Trophoblast cell (in vitro differentiated cells and primary cell): Measurements from ENCODE around the gene IL33.

Experiments
- DNase-seq, 2 donors: peaks; one replicate each; pipeline ENCODE4 v3.0.0-alpha.2; 2016
- H2AFZ ChIP-seq: 2 replicates; pipeline ENCODE4 v1.6.1; 2013; ENCODE audit warnings: low read length, moderate library complexity, mild to moderate bottlenecking; ENCODE audit not compliant: insufficient read depth, poor library complexity
- H2AK5ac ChIP-seq: 2 replicates; pipeline ENCODE4 v1.6.1; 2013; ENCODE audit warnings: mild to moderate bottlenecking, low read length
- H2BK120ac ChIP-seq: 2 replicates; pipeline ENCODE4 v1.6.1; 2013; ENCODE audit warnings: low read length, mild to moderate bottlenecking, moderate library complexity; ENCODE audit not compliant: insufficient read depth, poor library complexity
- H2BK12ac ChIP-seq: 2 replicates; pipeline ENCODE4 v1.6.1; 2013; ENCODE audit warnings: mild to moderate bottlenecking, low read length, moderate library complexity
- H2BK5ac ChIP-seq: 2 replicates; pipeline ENCODE4 v1.6.1; 2013; ENCODE audit warnings: low read length, low read depth, moderate library complexity, mild to moderate bottlenecking; ENCODE audit not compliant: poor library complexity
- H3K14ac ChIP-seq: 2 replicates; pipeline ENCODE4 v1.6.1; 2013; ENCODE audit warnings: mild to moderate bottlenecking, low read length
- H3K18ac ChIP-seq: 2 replicates; pipeline ENCODE4 v1.6.1; 2013; ENCODE audit warnings: mild to moderate bottlenecking, low read length
- H3K23ac ChIP-seq: 2 replicates; pipeline ENCODE4 v1.6.1; 2013; ENCODE audit warnings: low read length
- H3K27ac ChIP-seq: 2 replicates; pipeline ENCODE4 v1.5.1; 2013; ENCODE audit warnings: low read depth, mild to moderate bottlenecking, inconsistent platforms, low read length, moderate library complexity
- H3K27me3 ChIP-seq: 2 replicates; pipeline ENCODE4 v1.6.1; 2013; ENCODE audit warnings: inconsistent platforms, mild to moderate bottlenecking, low read length, moderate library complexity; ENCODE audit not compliant: insufficient read depth
- H3K36me3 ChIP-seq, 2 experiments: 1 replicate in 1 of 2; 2 replicates in 1 of 2; pipeline ENCODE4 v1.6.1; 2013; ENCODE audit warnings: low read length in 2 of 2, mild to moderate bottlenecking in 2 of 2, moderate library complexity in 1 of 2; ENCODE audit not compliant: insufficient read depth in 2 of 2, control insufficient read depth in 1 of 2
- H3K4ac ChIP-seq: 2 replicates; pipeline ENCODE4 v1.6.1; 2013; ENCODE audit warnings: low read depth, mild to moderate bottlenecking, low read length, moderate library complexity
- H3K4me1 ChIP-seq, 2 experiments: 1 replicate in 1 of 2; 2 replicates in 1 of 2; pipeline ENCODE4 v1.6.1; 2013; ENCODE audit warnings: low read length in 2 of 2, mild to moderate bottlenecking in 2 of 2, moderate library complexity in 1 of 2; ENCODE audit not compliant: insufficient read depth in 2 of 2, control insufficient read depth in 1 of 2
- H3K4me2 ChIP-seq: 2 replicates; pipeline ENCODE4 v1.6.1; 2013; ENCODE audit warnings: inconsistent platforms, mild to moderate bottlenecking, low read length, moderate library complexity
- H3K4me3 ChIP-seq: 2 replicates; pipeline ENCODE4 v1.5.1; 2013; ENCODE audit warnings: mild to moderate bottlenecking, low read depth, low read length, inconsistent platforms
- H3K79me1 ChIP-seq: one replicate; pipeline ENCODE4 v1.6.1; 2013; ENCODE audit warnings: low read length
- H3K79me2 ChIP-seq: 2 replicates; pipeline ENCODE4 v1.6.1; 2013; ENCODE audit warnings: low read length, mild to moderate bottlenecking; ENCODE audit not compliant: control insufficient read depth, insufficient read depth, poor library complexity
- H3K9ac ChIP-seq: 2 replicates; pipeline ENCODE4 v1.6.1; 2013; ENCODE audit warnings: mild to moderate bottlenecking, low read length
- H3K9me3 ChIP-seq: 2 replicates; pipeline ENCODE4 v1.6.1; 2013; ENCODE audit warnings: low read depth, mild to moderate bottlenecking, control low read depth, inconsistent platforms, low read length; ENCODE audit not compliant: insufficient read depth
- H4K12ac ChIP-seq: 2 replicates; pipeline ENCODE4 v1.6.1; 2013; ENCODE audit warnings: low read depth, mild to moderate bottlenecking, low read length, moderate library complexity
- H4K8ac ChIP-seq: 2 replicates; pipeline ENCODE4 v1.6.1; 2013; ENCODE audit warnings: low read depth, mild to moderate bottlenecking, low read length, moderate library complexity
- H4K91ac ChIP-seq: one replicate; pipeline ENCODE4 v1.6.1; 2013; ENCODE audit warnings: low read depth, mild to moderate bottlenecking, low read length, moderate library complexity
- WGBS: extraction: QIAGEN DNeasy Blood & Tissue Kit; methylation state at CpG from one replicate; pipeline ENCODE4 v1.1.7; 2013; ENCODE audit warnings: missing lambda C conversion rate; ENCODE audit not compliant: insufficient read length, insufficient coverage; ENCODE audit errors: extremely low coverage; 5-methylcytosine and 5-hydroxymethylcytosine counted together

IL33 gene

GRCh38 chr9:6243746-6244145 is 28.1 kb downstream of the IL33 start:
- Histone ChIP-seq H3K36me3 (no peaks in the 10 kb centered on the region), H3K18ac (no peak overlapping the region), H3K79me1 (peaks cover 2% of the 10 kb centered on the region), H2BK5ac (no peak overlapping the region), H4K91ac (no peak overlapping the region), H3K9me3 (no peaks in the 10 kb centered on the region), H2AFZ (no peak overlapping the region), H3K4me1 (peaks cover 0 to 2% of the 10 kb centered on the region in 2 experiments), H3K9ac (no peak overlapping the region), H3K79me2 (no peaks in the 10 kb centered on the region), H3K4ac (no peak overlapping the region), H4K12ac (no peak overlapping the region), H3K4me3 (no peak overlapping the region), H2BK12ac (no peak overlapping the region), H4K8ac (no peak overlapping the region), H3K27ac (no peak overlapping the region), H2AK5ac (no peak overlapping the region), H3K27me3 (no peaks in the 10 kb centered on the region), H3K23ac (no peak overlapping the region), H3K4me2 (no peak overlapping the region), H2BK120ac (no peak overlapping the region), H3K14ac (no peak overlapping the region)
- DNase-seq, result no peak

- Histone ChIP-seq H3K4me2 (no peak overlapping the region), H2AK5ac (no peak overlapping the region), H3K79me2 (no peaks in the 10 kb centered on the region), H3K9ac (no peak overlapping the region), H3K36me3 (no peaks in the 10 kb centered on the region), H2BK120ac (no peak overlapping the region), H2BK5ac (no peak overlapping the region), H3K18ac (no peak overlapping the region), H4K8ac (no peak overlapping the region), H3K4me1 (no peaks in the 10 kb centered on the region), H2BK12ac (no peak overlapping the region), H4K12ac (no peak overlapping the region), H3K27me3 (no peaks in the 10 kb centered on the region), H3K9me3 (no peaks in the 10 kb centered on the region), H3K79me1 (no peaks in the 10 kb centered on the region), H4K91ac (no peak overlapping the region), H3K14ac (no peak overlapping the region), H3K23ac (no peak overlapping the region), H3K27ac (no peak overlapping the region), H3K4ac (no peak overlapping the region), H3K4me3 (no peak overlapping the region), H2AFZ (no peak overlapping the region)
- no CpG with 5 or more reads among the region's 4 CpGs for WGBS
- no peak for DNase-seq
These were observed 31.7 kb downstream of the IL33 start for GRCh38 chr9:6247266-6247665.

- no peak overlapping the region for H2BK5ac ChIP-seq
- no peak overlapping the region for H3K14ac ChIP-seq
- H3K9me3 ChIP-seq, result peaks cover 4% of the 10 kb centered on the region
- H2BK120ac ChIP-seq, result no peak overlapping the region
- no peaks in the 10 kb centered on the region for H3K27me3 ChIP-seq
- H4K8ac ChIP-seq, result no peak overlapping the region
- H3K79me1 ChIP-seq, result no peaks in the 10 kb centered on the region
- no peak overlapping the region for H4K12ac ChIP-seq
- no peaks in the 10 kb centered on the region for H3K79me2 ChIP-seq
- no peak overlapping the region for H3K18ac ChIP-seq
- no peak for DNase-seq
- H3K9ac ChIP-seq, result no peak overlapping the region
- no peak overlapping the region for H3K23ac ChIP-seq
- WGBS, result no CpG with 5 or more reads among the region's 3 CpGs
- no peak overlapping the region for H2BK12ac ChIP-seq
- H3K27ac ChIP-seq, result no peak overlapping the region
- no peaks in the 10 kb centered on the region for H3K4me1 ChIP-seq
- H2AFZ ChIP-seq, result no peak overlapping the region
- no peak overlapping the region for H3K4me3 ChIP-seq
- H3K4ac ChIP-seq, result no peak overlapping the region
- no peak overlapping the region for H2AK5ac ChIP-seq
- no peak overlapping the region for H4K91ac ChIP-seq
- H3K36me3 ChIP-seq, result no peaks in the 10 kb centered on the region
- H3K4me2 ChIP-seq, result no peak overlapping the region
These were observed 53.3 kb downstream of the IL33 start for GRCh38 chr9:6268826-6269397.

GRCh38 chr9:6270896-6271295 is 55.3 kb downstream of the IL33 start:
- Histone ChIP-seq H3K79me1 (no peaks in the 10 kb centered on the region), H3K14ac (no peak overlapping the region), H3K27me3 (no peaks in the 10 kb centered on the region), H3K9ac (no peak overlapping the region), H3K4me2 (no peak overlapping the region), H3K4ac (no peak overlapping the region), H2BK5ac (no peak overlapping the region), H3K4me1 (no peaks in the 10 kb centered on the region), H3K36me3 (no peaks in the 10 kb centered on the region), H3K18ac (no peak overlapping the region), H3K23ac (no peak overlapping the region), H4K91ac (no peak overlapping the region), H2BK12ac (no peak overlapping the region), H4K8ac (no peak overlapping the region), H3K4me3 (no peak overlapping the region), H2AFZ (no peak overlapping the region), H3K27ac (no peak overlapping the region), H4K12ac (no peak overlapping the region), H2BK120ac (no peak overlapping the region), H3K9me3 (no peaks in the 10 kb centered on the region), H3K79me2 (no peaks in the 10 kb centered on the region), H2AK5ac (no peak overlapping the region)
- no CpG with 5 or more reads among the region's 1 CpG for WGBS
- DNase-seq, result no peak
